Peyer's patch (tissue), 4 donors: Measurements from ENCODE around the gene DMAP1.

Experiments used
- POLR2A ChIP-seq, 2 donors: fragments of 450-650 bp; IDR thresholded peaks; one replicate each; pipeline ENCODE4 v1.5.1; 2017; ENCODE audit warnings: antibody characterized with exemption in 2 of 2, mild to moderate bottlenecking in 2 of 2, moderate library complexity in 2 of 2
- TF ChIP-seq, protein P1 (sequence below), 6 experiments: fragments of 450-650 bp in 4 of 6; fragments of 200-600 bp in 2 of 6; sonication (generic) in 1 of 6; IDR thresholded peaks; one replicate each; pipeline ENCODE4 v1.5.1; 2017 to 2019; ENCODE audit warnings: antibody characterized with exemption in 6 of 6, mild to moderate bottlenecking in 3 of 6, moderate library complexity in 1 of 6

DNA sequence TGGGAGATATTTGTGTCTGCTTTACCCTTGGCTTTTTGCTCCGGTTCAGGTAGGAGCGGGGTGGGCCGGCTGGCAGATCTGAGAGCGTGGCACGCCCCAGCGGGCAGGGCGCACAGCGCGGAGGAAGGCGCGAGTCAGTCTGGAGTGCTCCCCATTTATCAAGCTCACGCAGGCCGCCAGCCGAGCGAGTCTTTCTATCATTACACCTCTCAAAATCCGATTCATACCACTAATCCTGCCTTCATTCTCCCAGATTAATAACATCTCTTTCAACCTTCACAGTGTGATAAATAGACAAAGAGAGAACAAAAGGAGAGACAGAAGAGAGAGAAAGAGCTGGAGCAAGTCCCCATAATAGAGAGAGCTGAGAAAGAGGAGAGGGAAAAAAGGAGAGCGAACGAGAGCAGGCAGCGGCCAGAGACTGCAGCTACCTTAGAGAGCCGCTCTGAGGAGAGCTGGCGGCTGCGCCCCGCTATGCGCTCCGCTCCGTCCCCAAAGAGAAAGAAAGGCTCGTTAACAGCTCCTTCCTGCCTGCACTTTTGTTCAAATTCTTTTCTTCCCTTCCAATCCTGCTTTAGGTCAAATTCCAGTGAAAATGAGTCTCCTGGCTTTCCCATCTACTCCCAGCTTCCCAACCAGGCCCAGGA is 48.0 kb downstream of the DMAP1 start:
- TF ChIP-seq, protein P1, sequence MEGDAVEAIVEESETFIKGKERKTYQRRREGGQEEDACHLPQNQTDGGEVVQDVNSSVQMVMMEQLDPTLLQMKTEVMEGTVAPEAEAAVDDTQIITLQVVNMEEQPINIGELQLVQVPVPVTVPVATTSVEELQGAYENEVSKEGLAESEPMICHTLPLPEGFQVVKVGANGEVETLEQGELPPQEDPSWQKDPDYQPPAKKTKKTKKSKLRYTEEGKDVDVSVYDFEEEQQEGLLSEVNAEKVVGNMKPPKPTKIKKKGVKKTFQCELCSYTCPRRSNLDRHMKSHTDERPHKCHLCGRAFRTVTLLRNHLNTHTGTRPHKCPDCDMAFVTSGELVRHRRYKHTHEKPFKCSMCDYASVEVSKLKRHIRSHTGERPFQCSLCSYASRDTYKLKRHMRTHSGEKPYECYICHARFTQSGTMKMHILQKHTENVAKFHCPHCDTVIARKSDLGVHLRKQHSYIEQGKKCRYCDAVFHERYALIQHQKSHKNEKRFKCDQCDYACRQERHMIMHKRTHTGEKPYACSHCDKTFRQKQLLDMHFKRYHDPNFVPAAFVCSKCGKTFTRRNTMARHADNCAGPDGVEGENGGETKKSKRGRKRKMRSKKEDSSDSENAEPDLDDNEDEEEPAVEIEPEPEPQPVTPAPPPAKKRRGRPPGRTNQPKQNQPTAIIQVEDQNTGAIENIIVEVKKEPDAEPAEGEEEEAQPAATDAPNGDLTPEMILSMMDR (IDR thresholded peaks at IDR 0.05): no peak
- no peak for TF ChIP-seq POLR2A (IDR thresholded peaks at IDR 0.05)
